Left cardiac atrium (tissue), 4 donors: ENCODE data around the gene ECHS1. TPM values are rescaled to one million over a fixed set of nuclear protein-coding genes. Genes with fewer than 3 reads are reported as not detected.

ENCODE experiments used
- ATAC-seq, 2 donors: fragments of 200-7000 bp; cut with Tn5 transposase; one replicate each; pipeline ENCODE4 v1.9.1; 2020; ENCODE audit warnings: mild to moderate bottlenecking in 2 of 2, moderate library complexity in 2 of 2
- DNase-seq: peaks from one replicate; pipeline ENCODE4 v3.0.0-alpha.2; 2020
- intact Hi-C, 2 donors: fragments of 100-400 bp; cut with DNase I; formaldehyde crosslinking; loops; one replicate each; pipeline versions ENCODE4 v1.14.1 to v1.15.1; 2022 to 2023
- total RNA-seq, 2 donors: library from RNA; stranded (reverse); fragmentation: NEBNext Ultra II Directional; extraction: Animal tissue kit (Norgen Biotek cat#: 25700); gene quantifications; one replicate each; pipeline ENCODE4 v1.2.1, GENCODE V29; 2021
- donor health status: DM: no; HTN: yes; CAD: no.
- donor health status: DM: no; HTN: yes; CAD: no; lungs with severe emphysema.
- donor health status: DM: yes; HTN: yes; CAD: no.
- donor health status: Dilated cardiomyopathy.

The ECHS1 gene
- total RNA-seq, 2 donors from 2014 or later = 106 to 135 TPM

- no peak for DNase-seq
- intact Hi-C loops = no loop called here
- peak in 1 of 2 donors; percentile 5 for ATAC-seq
These were observed 21.5 kb downstream of the ECHS1 start for GRCh38 chr10:133351408-133352318.

- ATAC-seq = no peak
- intact Hi-C loops = no loop called here
- no peak for DNase-seq
These were observed 22.2 kb downstream of the ECHS1 start for GRCh38 chr10:133350950-133351329.

- intact Hi-C loops = no loop called here
- DNase-seq = no peak
- no peak for ATAC-seq
These were observed 22.7 kb downstream of the ECHS1 start for GRCh38 chr10:133350283-133350949.

- no peak for ATAC-seq
- intact Hi-C loops = no loop called here
- DNase-seq = no peak
These were observed 23.6 kb downstream of the ECHS1 start for GRCh38 chr10:133349577-133350011.

GRCh38 chr10:133349160-133349568 is 24.0 kb downstream of the ECHS1 start:
- intact Hi-C loops = no loop called here
- DNase-seq = no peak
- no peak for ATAC-seq

- ATAC-seq (no peak), DNase-seq (no peak)
- intact Hi-C loops = no loop called here
These were observed 25.2 kb downstream of the ECHS1 start for GRCh38 chr10:133347710-133348517.

GRCh38 chr10:133346413-133346812 is 26.7 kb downstream of the ECHS1 start:
- DNase-seq (no peak), ATAC-seq (no peak)
- intact Hi-C loops = no loop called here

- DNase-seq = no peak
- intact Hi-C loops = no loop called here
- ATAC-seq = no peak
These were observed 28.9 kb downstream of the ECHS1 start for GRCh38 chr10:133344236-133344635.

- intact Hi-C loops = no loop called here
- no peak for ATAC-seq
- DNase-seq = no peak
These were observed 29.6 kb downstream of the ECHS1 start for GRCh38 chr10:133343558-133343957.

- intact Hi-C loops = no loop called here
- no peak for ATAC-seq
- DNase-seq = no peak
These were observed 30.2 kb downstream of the ECHS1 start for GRCh38 chr10:133342942-133343341.

- intact Hi-C loops = no loop called here
- ATAC-seq (no peak), DNase-seq (no peak)
These were observed 31.2 kb downstream of the ECHS1 start for GRCh38 chr10:133341983-133342382.

- ATAC-seq (no peak), DNase-seq (no peak)
- intact Hi-C loops = loop anchor here in 1 of 2 donors (10.0 kb wide), 1 partner anchor 185 kb away; the partner anchor contains the start of gene CYP2E1
These were observed 33.3 kb downstream of the ECHS1 start for GRCh38 chr10:133339708-133340380.

- ATAC-seq = no peak
- DNase-seq = no peak
- intact Hi-C loops = loop anchor here in 1 of 2 donors (10.0 kb wide), 1 partner anchor 186 kb away; the partner anchor contains the start of gene CYP2E1
These were observed 34.8 kb downstream of the ECHS1 start for GRCh38 chr10:133338080-133339071.

GRCh38 chr10:133337370-133337725 is 35.8 kb downstream of the ECHS1 start:
- DNase-seq (no peak), ATAC-seq (no peak)
- intact Hi-C loops = loop anchor here in 1 of 2 donors (10.0 kb wide), 1 partner anchor 187 kb away; the partner anchor contains the start of gene CYP2E1

- ATAC-seq (no peak), DNase-seq (no peak)
- intact Hi-C loops = loop anchor here in 1 of 2 donors (10.0 kb wide), 1 partner anchor 188 kb away; the partner anchor contains the start of gene CYP2E1
These were observed 36.4 kb downstream of the ECHS1 start, which contains the start of gene CALY for GRCh38 chr10:133336577-133337369. Gene CALY (minus strand): TSS chr10:133336896. CDS start chr10:133328989, 7,907 bp downstream.

GRCh38 chr10:133336118-133336576 is 37.0 kb downstream of the ECHS1 start:
- intact Hi-C loops = loop anchor here in 1 of 2 donors (10.0 kb wide), 1 partner anchor 189 kb away; the partner anchor contains the start of gene CYP2E1
- ATAC-seq (peak in 1 of 2 donors; percentile 7), DNase-seq (no peak)
